ENCODE measurements around the gene PGAM4. TPM values are rescaled to one million over a fixed set of nuclear protein-coding genes. Genes with fewer than 3 reads are reported as not detected.
"Not testable (repeated sequence)": the region's sequence is repeated elsewhere in the genome, so short reads cannot be mapped to it uniquely, and the experiment has no call there.

PGAM4 gene
- 0.36 TPM for polyA plus RNA-seq (2013, experiment 1 of 2; ENCODE audit: insufficient read length)
- polyA plus RNA-seq (2013, experiment 2 of 2; ENCODE audit: insufficient read length) = 0.55 TPM

GRCh38 chrX:77969538-77969937 is at the start of gene PGAM4:
TSS of gene PGAM4 (minus strand) at chrX:77969638. CDS start at chrX:77969638, 0 bp downstream.
- DNase-seq = no peak

- DNase-seq = peak; percentile 11
Observed at GRCh38 chrX:78011846-78012245, 42.4 kb upstream of the PGAM4 start.

GRCh38 chrX:77979870-77980269 is 10.4 kb upstream of the PGAM4 start:
- no peak for DNase-seq

GRCh38 chrX:77977518-77977917 is 8.1 kb upstream of the PGAM4 start:
- DNase-seq = no peak

GRCh38 chrX:77977095-77977494 is 7.7 kb upstream of the PGAM4 start:
- DNase-seq = no peak

GRCh38 chrX:77975755-77976154 is 6.3 kb upstream of the PGAM4 start:
- DNase-seq = no peak

- DNase-seq = no peak
Observed at GRCh38 chrX:77967631-77968030, 1.8 kb downstream of the PGAM4 start.

- no peak for DNase-seq
Observed at GRCh38 chrX:77966361-77966760, 3.1 kb downstream of the PGAM4 start.

- DNase-seq = peak; percentile 18
Observed at GRCh38 chrX:77962068-77962902, 7.2 kb downstream of the PGAM4 start.

- no peak for DNase-seq
Observed at GRCh38 chrX:77961063-77961462, 8.4 kb downstream of the PGAM4 start.

- no peak for DNase-seq
Observed at GRCh38 chrX:77960567-77960966, 8.9 kb downstream of the PGAM4 start.

GRCh38 chrX:77953708-77954107 is 15.7 kb downstream of the PGAM4 start:
- DNase-seq = peak; percentile 53

- no peak for DNase-seq
Observed at GRCh38 chrX:77953302-77953701, 16.1 kb downstream of the PGAM4 start.

- no peak for DNase-seq
Observed at GRCh38 chrX:77952173-77952572, 17.3 kb downstream of the PGAM4 start.

- no peak for DNase-seq
Observed at GRCh38 chrX:77949840-77950239, 19.6 kb downstream of the PGAM4 start.

GRCh38 chrX:77946571-77946970 is 22.9 kb downstream of the PGAM4 start:
- no peak for DNase-seq

- DNase-seq = no peak
Observed at GRCh38 chrX:77945910-77946545, 23.4 kb downstream of the PGAM4 start.

GRCh38 chrX:77945031-77945430 is 24.4 kb downstream of the PGAM4 start:
- not testable (repeated sequence) for DNase-seq

- DNase-seq = no peak
Observed at GRCh38 chrX:77938083-77938680, 31.3 kb downstream of the PGAM4 start.

GRCh38 chrX:77937291-77937690 is 32.1 kb downstream of the PGAM4 start:
- peak; percentile 12 for DNase-seq

- DNase-seq = no peak
Observed at GRCh38 chrX:77936299-77936698, 33.1 kb downstream of the PGAM4 start.

- no peak for DNase-seq
Observed at GRCh38 chrX:77935886-77936285, 33.6 kb downstream of the PGAM4 start.

GRCh38 chrX:77930581-77930980 is 38.9 kb downstream of the PGAM4 start:
- DNase-seq = no peak

GRCh38 chrX:77925764-77926163 is 43.7 kb downstream of the PGAM4 start:
- no peak for DNase-seq
